Femur (tissue), 1 donor: ENCODE results near the gene PHF12.
A peak's percentile ranks its signal among the peaks of the same experiment; 100 is the strongest.
"Not testable (repeated sequence)": the region's sequence is repeated elsewhere in the genome, so short reads cannot be mapped to it uniquely, and the experiment has no call there.

ENCODE experiments used
- DNase-seq: peaks from one replicate; pipeline ENCODE4 v3.0.0-alpha.2; 2017

Gene PHF12

DNA sequence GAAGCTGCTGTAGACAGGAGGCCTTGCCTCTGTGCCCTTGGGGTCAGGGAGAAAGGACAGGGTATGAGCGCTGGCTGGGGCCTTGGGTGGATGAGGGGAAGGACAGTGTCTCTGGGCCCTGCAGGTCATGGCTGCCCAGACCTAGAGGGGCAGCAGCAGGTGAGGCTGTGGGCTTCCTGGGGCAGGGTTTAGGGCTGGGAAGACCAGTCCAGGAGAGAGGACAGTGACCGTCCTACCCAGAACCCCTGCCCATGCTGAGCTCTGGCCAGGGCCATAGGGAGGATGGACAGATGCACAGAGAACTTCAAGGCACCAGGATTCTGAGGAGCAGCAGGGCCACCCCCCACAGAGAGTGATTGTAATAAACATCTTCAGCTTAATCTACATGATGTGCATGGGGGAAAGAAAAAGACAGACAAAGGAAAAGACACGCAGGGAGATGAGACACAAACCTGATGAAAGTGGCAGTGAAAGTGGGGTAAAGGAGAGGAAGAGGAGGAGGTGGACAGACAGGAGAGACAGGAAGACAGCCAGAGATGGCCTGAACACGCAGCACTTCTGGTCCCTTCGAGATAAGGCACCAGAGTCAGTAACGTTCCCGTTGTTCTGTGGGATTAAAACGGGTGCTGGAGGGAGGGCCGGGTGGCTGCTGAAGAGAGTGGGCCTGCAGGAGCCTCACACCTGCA lies 71.3 kb downstream of the PHF12 start:
- no peak for DNase-seq

GRCh38 chr17:28878981-28879380 lies 72.3 kb downstream of the PHF12 start:
- DNase-seq: no peak

DNA sequence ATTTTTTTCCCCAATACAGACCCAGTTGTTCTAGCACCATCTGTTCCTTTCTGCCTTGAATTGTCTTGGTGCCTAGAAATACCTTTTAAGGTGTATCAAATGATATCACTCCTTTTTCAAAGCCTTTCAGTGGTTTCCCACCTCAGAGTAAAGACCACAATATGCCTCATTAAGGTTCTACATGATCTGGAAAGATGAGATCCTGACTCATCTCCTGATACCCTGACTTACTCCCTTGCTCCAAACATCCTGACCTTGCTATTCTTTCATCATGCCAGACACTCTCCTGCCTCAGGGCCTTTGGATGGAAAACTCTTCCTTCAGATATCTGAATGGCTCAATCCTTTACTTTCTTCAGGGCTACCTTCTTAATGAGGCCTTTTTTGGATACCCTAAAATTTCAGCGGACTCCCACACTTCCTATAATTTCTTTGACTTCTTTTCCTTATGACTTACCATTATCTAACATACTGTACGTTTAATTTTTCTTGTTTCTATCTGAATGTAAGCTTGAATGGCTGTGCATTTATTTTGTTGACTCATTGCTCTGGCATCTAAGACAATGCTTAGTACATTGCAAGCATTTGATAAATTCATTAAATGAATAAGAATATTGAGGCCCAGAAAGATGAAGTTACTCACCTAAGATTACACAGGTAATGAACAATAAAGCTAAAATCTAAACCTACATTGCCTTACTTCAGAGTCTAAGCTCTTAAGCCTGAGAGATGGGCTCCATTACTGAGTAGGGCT lies 73.0 kb downstream of the PHF12 start:
- no peak for DNase-seq

DNA sequence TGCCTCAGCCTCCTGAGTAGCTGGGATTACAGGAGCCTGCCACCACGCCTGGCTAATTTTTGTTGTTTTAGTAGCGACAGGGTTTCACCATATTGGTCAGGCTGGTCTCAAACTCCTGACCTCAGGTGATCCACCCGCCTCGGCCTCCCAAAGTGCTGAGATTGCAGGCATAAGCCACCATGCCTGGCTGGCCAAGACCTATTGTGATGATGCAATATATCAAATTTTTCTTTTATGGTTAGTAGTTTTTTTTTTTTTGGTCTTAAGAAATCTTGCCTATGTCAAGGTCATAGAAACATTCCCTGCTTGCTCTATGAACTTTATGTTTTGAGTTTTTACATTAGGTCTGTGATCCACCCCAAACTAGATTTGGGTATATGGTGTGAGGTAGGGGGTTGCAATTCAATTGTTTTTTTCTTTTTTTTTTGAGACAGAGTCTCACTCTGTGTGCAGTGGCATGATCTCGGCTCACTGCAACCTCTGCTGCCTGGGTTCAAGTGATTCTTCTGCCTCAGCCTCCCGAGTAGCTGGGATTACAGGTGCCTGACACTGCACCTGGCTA lies 74.1 kb downstream of the PHF12 start:
- not testable (repeated sequence) for DNase-seq

GRCh38 chr17:28875848-28876550 lies 75.3 kb downstream of the PHF12 start:
- no peak for DNase-seq

GRCh38 chr17:28874750-28875149 lies 76.6 kb downstream of the PHF12 start:
- DNase-seq: no peak

DNA sequence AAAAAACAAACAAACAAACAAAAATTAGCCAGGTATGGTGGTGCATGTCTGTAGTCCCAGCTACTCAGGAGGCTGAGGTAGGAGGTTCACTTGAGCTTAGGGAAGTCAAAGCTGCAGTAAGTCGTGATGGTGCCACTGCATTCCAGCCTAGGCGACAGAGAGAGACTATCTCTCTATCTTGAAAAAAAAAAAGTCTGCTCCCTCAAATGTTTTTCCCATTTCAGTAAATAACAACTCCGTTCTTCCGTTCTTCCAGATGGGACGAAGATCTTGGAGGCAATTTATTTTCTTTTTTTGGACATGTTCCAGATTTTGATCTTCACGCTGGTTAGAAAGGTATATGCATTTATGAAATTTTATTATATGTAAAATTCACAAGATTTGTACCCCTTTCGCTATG lies 77.5 kb downstream of the PHF12 start:
- DNase-seq: no peak

GRCh38 chr17:28871056-28871579 lies 80.2 kb downstream of the PHF12 start:
- no peak for DNase-seq

GRCh38 chr17:28867276-28867675 lies 84.0 kb downstream of the PHF12 start:
- DNase-seq: no peak

DNA sequence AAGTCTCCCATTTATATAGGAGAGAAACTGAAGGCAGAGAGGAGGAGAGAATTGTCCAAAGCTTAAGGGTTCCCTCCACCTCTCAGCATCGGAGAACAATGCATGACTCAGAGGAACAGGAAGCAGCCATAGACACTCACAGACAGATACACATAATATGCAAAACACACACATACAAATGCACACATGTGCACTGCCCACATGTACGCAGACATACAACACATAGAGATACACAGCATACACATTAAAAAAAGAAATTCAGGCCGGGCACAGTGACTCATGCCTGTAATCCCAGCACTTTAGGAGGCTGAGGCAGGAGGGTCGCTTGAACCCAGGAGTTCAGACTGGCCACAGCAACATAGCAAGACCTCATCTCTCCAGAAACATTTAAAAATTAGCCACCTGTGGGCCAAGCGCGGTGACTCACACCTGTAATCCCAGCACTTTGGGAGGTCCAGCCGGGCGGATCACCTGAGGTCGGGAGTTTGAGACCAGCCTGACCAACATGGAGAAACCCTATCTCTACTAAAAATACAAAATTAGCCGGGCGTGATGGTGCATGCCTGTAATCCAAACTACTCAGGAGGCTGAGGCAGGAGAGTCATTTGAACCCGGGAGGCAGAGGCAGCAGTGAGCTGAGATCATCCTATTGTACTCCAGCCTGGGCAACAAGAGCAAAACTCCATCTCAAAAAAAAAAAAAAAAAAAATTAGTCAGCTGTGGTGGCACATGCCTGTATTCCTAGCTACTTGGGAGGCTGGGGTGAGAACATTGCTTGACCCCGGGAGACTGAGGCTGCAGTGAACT lies 85.2 kb downstream of the PHF12 start:
- no peak for DNase-seq

DNA sequence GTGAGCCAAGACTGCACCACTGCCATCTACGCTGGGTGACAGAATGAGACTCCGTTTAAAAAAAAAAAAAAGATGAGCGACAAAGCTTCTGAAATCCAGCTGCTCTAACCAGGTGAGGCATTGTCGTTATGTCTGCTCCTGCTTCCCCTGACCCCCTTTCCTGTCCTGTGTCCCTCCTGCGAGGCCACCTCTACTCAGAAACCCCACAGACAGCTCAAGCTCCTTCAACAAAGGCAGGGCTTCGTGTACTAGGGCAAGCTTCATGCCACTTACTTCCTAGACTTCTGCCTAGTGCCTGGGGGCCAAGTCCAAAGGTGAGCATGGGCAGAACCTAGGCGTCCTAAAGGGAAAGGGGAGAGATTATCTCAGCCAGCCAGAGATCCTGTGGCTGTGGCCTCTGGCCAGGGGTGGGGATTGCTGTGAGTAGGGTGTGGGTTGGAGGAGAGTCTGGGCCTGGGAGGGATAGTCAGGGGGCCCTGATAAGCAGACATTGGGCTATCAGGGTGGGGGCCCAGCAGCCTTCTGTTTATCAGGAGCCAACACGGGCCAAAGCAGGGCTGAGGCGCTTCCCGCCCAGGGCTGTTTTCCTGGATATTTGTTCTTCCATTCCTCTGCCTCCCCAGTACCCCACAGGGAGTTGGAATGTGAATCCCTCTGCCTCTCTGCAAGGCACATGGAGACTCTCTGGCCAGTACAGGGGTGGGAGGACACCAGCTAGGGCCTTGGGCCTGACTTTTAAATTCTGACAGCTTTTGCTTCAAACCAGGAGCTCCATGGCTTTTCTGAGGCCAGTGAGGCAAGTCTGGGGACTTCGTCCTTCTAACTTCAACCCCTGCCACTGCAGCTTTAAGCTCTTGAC lies 86.1 kb downstream of the PHF12 start:
- DNase-seq: peak; percentile 41

DNA sequence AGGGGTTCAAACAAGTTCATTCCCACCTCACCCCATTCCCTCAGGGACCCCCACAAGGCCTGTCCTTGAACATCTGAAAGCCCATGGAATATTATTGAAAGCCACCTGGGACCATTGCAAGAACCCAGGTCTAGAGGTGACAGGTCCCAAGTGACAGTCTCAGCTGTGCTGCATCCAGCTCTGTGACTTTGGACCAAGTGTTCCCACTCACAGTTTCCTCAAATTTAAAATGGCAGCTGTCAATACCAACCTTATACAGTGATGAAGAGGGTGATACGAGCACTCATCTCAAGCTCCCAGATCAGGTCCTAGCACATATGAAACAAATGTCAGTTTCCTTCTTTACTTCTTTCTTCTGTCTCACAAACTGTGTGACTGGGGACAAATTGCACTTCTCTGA lies 87.4 kb downstream of the PHF12 start:
- DNase-seq: no peak

DNA sequence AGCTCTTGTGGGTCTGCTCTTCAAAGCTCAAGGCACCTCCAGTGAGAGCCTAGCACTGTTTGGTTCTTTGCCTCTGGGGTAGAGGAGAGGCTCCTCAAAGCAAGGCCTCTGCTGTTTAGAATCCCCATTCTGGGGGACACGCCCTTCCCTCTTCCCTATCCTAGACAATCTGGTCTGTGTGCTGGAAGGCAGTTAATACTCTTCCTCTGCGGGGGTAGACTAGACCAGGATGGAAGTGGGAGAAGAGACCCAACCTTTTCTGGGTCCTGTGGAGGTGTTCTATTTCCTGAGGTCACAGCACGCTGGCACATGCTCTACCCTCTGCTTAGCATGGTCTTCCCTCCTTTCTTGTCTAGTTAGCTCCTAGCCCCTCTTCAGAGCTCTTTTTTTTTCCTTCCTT lies 88.8 kb downstream of the PHF12 start:
- DNase-seq: no peak

DNA sequence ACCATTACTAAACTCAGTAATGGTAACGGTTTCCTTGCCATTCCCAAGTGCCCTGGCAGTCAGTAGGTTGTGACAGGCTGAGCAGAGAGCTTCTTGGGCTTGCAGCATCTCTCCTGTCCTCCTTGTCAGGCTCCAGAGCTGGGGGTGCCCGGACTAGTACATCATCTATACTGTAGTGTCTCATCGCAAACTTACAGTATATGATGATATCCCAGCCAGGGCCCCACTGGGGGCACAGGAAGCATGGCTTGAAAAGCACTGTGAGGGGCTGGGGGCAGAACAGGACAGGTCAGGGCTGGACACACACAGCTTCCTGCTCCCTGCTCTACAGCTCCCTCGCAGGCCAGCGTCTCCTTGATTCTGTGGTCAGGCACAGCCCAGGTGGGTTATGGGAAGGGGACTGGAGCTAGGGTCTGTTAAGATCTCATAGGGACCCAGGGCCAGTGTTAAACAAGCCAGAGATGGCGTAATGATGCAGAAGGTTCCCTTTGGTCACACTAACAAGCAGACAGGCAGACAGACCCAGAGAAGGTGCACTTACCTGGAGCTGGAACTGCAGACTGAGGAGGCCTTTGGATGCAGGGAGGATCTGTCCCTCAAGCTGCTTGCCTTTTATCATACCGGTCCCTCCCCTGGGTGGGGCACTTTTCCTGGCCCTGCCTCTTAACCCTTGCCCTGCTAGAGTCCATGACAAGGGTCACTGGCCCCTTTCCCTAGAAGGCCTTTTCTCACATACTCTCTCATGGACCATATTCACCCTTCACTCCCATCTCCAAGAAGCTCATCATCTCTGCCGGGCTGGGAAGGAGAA lies 89.7 kb downstream of the PHF12 start:
- DNase-seq: no peak

DNA sequence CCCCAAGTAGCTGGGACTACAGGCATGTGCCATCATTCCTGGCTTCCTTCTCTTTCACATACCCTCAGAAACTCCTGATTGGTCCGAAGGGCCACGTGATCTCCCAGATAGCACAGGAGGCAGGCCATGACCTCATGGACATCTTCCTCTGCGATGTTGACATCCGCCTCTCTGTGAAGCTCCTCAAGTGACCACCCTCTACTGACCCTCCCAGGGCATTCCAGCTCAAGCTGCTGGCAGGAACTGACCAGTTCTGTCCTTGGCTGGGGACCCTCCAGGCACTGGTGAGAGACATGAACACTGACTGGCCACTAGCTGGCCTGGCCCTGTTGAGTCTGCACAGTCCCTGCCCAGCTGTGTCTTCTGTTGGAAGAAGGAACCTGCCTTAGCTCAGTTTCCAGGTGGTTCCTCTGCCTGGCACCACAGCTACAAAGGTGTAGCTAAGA lies 90.9 kb downstream of the PHF12 start:
- no peak for DNase-seq

GRCh38 chr17:28858801-28859355 lies 92.4 kb downstream of the PHF12 start:
- no peak for DNase-seq

DNA sequence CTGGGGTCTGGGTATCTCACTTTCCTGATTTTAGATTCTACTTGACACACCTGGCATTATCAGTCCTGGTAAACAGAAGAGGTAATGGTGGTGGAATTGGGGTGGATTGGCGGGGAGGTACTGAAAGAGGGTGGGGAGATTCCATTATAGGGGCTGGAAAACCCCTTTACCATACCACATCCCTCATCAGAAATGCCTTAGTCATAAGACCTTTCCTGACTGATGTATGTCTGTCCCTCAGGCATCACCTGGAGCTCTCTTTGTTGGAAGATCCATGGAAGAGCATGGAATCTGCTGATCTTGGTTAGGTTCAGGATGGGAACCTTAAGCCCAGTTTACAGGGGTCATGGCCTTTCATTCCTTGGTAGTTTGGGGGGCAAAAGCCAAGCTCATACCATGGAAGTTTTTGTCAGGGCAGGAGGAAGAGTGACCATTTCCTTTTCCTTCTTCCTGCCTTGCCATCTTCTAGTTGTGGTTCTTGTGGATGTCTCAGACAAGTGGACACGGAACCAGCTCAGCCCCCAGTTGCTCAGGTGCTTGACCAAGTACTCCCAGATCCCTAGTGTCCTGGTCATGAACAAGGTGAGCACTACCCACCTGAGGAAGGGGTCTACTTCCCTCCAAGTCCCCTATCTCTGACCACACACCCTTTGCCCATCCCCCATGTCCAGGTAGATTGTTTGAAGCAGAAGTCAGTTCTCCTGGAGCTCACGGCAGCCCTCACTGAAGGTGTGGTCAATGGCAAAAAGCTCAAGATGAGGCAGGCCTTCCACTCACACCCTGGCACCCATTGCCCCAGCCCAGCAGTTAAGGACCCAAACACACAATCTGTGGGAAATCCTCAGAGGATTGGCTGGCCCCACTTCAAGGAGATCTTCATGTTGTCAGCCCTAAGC lies 93.2 kb downstream of the PHF12 start:
- DNase-seq: no peak

DNA sequence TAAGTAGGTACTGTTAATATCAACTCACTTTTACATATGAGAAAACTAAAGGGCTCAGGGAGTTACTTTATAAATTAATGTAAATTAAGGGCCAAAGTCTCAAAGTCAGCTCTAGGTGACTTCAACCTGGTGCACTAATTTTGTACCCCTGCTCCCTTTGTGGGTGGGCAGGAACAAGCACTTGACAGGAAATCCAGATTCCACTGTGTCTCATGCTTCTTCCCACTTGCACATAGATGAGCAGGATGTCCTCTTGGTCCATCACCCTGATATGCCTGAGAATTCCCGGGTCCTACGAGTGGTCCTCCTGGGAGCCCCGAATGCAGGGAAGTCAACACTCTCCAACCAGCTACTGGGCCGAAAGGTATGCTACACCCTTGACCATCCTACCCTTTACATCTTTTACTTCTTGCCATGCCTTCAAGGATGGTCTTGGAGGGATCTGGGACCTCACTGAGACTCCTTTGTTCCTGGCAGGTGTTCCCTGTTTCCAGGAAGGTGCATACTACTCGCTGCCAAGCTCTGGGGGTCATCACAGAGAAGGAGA lies 95.2 kb downstream of the PHF12 start:
- no peak for DNase-seq

DNA sequence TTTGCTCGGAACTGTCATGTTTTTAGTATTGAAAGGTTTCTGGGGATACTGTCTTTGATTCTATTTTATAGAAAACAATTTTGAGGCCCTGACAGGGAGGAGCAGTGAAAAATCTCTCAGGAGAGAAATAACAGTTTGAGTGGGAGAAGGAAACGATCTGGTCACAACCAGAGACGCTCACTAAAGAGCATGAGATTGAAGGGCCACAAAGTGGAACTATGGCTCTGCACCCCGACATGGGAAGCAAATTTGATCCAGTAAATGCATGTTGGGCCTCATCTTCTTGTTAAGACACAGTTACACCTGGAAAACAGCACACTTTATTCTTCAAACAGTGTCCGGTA lies 96.0 kb downstream of the PHF12 start:
- no peak for DNase-seq
